ENCODE measurements around the gene USF2. TPM values are rescaled to one million over a fixed set of nuclear protein-coding genes. Genes with fewer than 3 reads are reported as not detected.

The USF2 gene
- total and polyA plus RNA-seq, 2 of the 8 experiments (the other 6 are each of a cell fraction or from before 2014, with no cell fraction given), result 74.1 to 109 TPM

DNA sequence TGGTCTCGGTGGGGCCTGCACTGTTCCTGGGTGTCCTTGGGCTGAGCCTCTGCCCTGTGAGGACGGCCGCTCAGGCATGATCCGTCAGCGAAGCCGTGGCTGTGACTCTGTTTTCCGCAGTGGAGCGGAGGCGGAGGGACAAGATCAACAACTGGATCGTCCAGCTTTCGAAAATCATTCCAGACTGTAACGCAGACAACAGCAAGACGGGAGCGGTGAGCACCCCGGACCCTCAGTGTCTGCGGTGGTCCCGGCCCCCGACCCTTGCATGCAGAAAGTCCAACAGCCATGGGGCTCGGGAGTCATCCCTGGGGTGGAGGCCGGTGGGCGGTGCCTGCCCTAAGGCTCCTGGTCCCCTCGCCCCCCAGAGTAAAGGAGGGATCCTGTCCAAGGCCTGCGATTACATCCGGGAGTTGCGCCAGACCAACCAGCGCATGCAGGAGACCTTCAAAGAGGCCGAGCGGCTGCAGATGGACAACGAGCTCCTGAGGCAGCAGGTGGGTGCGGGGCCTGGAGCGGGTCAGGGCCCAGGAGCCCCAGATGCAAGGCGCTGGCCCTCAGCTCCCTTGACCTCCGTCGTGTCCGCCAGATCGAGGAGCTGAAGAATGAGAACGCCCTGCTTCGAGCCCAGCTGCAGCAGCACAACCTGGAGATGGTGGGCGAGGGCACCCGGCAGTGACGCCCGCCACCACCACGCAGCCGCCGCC is 10.0 kb downstream of the USF2 start:
- POLR2A ChIA-PET (ENCODE audit: partially characterized antibody), result interaction anchor here (0.9 to 5.5 kb wide), 4 partner anchors 8 to 18 kb away, joined by 4 to 28 read pairs (median 13); partner anchors contain the start of gene USF2
- FAIRE-seq, result no peak
- TF ChIP-seq SAP30 (IDR thresholded peaks at IDR 0.05; ENCODE audit: insufficient read depth, insufficient replicate concordance, low read length) (no peak), GTF2F1 (IDR thresholded peaks at IDR 0.05; ENCODE audit: borderline replicate concordance, low read depth, low read length) (no peak), EP300 (IDR thresholded peaks at IDR 0.05; ENCODE audit: borderline replicate concordance in 1 of 2, low read depth in 2 of 2, low read length in 2 of 2) (no peak)

More for the DNA sequence above, 10.0 kb downstream of the USF2 start:
- no peak overlapping the region for H2AK5ac ChIP-seq (ENCODE audit: low read depth, low read length)
- H4K8ac ChIP-seq (ENCODE audit: extremely low read depth, insufficient read depth, low read length), result no peak overlapping the region; the same call in 1 of the 2 replicates
- no peak overlapping the region for H3K27ac ChIP-seq (ENCODE audit: low read depth, low read length)
- CTCF ChIA-PET (ENCODE audit: partially characterized antibody), result interaction anchor here (0.7 to 2.1 kb wide), 4 partner anchors 9 to 212 kb away, joined by 3 to 7 read pairs (median 5); partner anchors contain the start of genes LGI4 and USF2
- H4K91ac ChIP-seq (replicated peaks; ENCODE audit: insufficient read length, low read length), result no peak overlapping the region
- no peak overlapping the region for H3K56ac ChIP-seq (replicated peaks; ENCODE audit: insufficient read length, low read depth, low read length)
- 88% methylated on average over 31 of the region's 45 CpGs; no CpG with 5 or more reads in 1 of the 2 experiments for WGBS, 2 experiments (ENCODE audit: extremely low coverage in 1 of 2, insufficient coverage in 1 of 2, insufficient read length in 1 of 2, insufficient replicate concordance in 2 of 2, low coverage in 1 of 2, low lambda C conversion rate in 2 of 2, missing lambda C conversion rate in 1 of 2)
- no peak overlapping the region for H2AFZ ChIP-seq (ENCODE audit: low read length)
- no peak for DNase-seq (ENCODE audit: low read depth in 1 of 2, low spot score in 2 of 2)
- H2BK15ac ChIP-seq (ENCODE audit: low read length), result no peak overlapping the region
- no peak overlapping the region for H3K23ac ChIP-seq (ENCODE audit: insufficient read length)
- peaks cover 0 to 3% (median 0%) of the 10 kb centered on the region in 4 experiments; a peak in 3 of 7 replicates for H3K4me1 ChIP-seq (replicated peaks in 1 of 4; ENCODE audit: control insufficient read depth in 3 of 4, insufficient read depth in 4 of 4, low read length in 3 of 4)
- peaks cover 0 to 4% of the 10 kb centered on the region in 2 experiments for H4K20me1 ChIP-seq (replicated peaks in 1 of 2; ENCODE audit: control insufficient read depth in 1 of 2, insufficient read depth in 2 of 2, low read length in 2 of 2)
- no peaks in the 10 kb centered on the region for H3K27me3 ChIP-seq (replicated peaks in 1 of 4; ENCODE audit: control insufficient read depth in 3 of 4, extremely low read depth in 1 of 4, insufficient read depth in 3 of 4, low read length in 3 of 4)
- no peak overlapping the region for H2BK5ac ChIP-seq (ENCODE audit: low read depth, low read length)
- no peak overlapping the region for H3K4me2 ChIP-seq (ENCODE audit: insufficient read depth in 1 of 2, low read depth in 2 of 2, low read length in 2 of 2)
- no peaks in the 10 kb centered on the region for H3K79me1 ChIP-seq (ENCODE audit: low read depth, low read length)
- H2BK120ac ChIP-seq (replicated peaks; ENCODE audit: low read depth, low read length), result no peak overlapping the region
- H3K36me3 ChIP-seq (ENCODE audit: control insufficient read depth in 2 of 4, insufficient read depth in 4 of 4, low read length in 3 of 4), result peaks cover 5 to 11% (median 5%) of the 10 kb centered on the region in 4 experiments; a peak in 6 of 8 replicates
- no peaks in the 10 kb centered on the region for H3K23me2 ChIP-seq (ENCODE audit: low read depth, low read length)
- H3K9me3 ChIP-seq (ENCODE audit: insufficient read depth in 2 of 2, low read depth in 1 of 2, low read length in 1 of 2), result no peaks in the 10 kb centered on the region
- no peak overlapping the region for H3K14ac ChIP-seq (ENCODE audit: insufficient read length)
- no peak overlapping the region for H2BK12ac ChIP-seq (ENCODE audit: low read depth, low read length)
- no peak overlapping the region for H3K9ac ChIP-seq (replicated peaks in 1 of 4; ENCODE audit: extremely low read depth in 1 of 4, low read depth in 3 of 4, low read length in 3 of 4)
- no peak overlapping the region for H3K4me3 ChIP-seq (ENCODE audit: extremely low read depth in 1 of 4, insufficient read depth in 2 of 4, low read depth in 3 of 4, low read length in 4 of 4)
- no peak overlapping the region for H2BK20ac ChIP-seq (ENCODE audit: low read length)
- no peak overlapping the region for H3K18ac ChIP-seq (ENCODE audit: extremely low read depth, low read length)
- no peak overlapping the region for H3K4ac ChIP-seq (replicated peaks; ENCODE audit: insufficient read length, low read depth, low read length)
- no peak overlapping the region for H4K5ac ChIP-seq (ENCODE audit: insufficient read length, low read depth, low read length)
- H3K79me2 ChIP-seq (ENCODE audit: control insufficient read depth in 1 of 2, insufficient read depth in 2 of 2, low read length in 2 of 2), result no peaks in the 10 kb centered on the region

All from H1 (cell line).